Kidney (tissue), 14 donors: Measurements from ENCODE around the gene JAML. TPM values are rescaled to one million over a fixed set of nuclear protein-coding genes. Genes with fewer than 3 reads are reported as not detected.
"Not testable (repeated sequence)": the region's sequence is repeated elsewhere in the genome, so short reads cannot be mapped to it uniquely, and the experiment has no call there.

Experiments used
- DNase-seq, 5 donors: peaks; one replicate each; pipeline ENCODE4 v3.0.0-alpha.2; 2013 to 2020
- FAIRE-seq: peaks from 2 replicates; lab custom pipeline; 2012; peaks lifted over from hg19 to GRCh38; lab: Jason Lieb, UNC
- H3K27ac ChIP-seq, 2 donors: one replicate each; pipeline ENCODE4 v1.7.0; 2013; ENCODE audit warnings: low read depth in 2 of 2, low read length in 2 of 2, inconsistent platforms in 1 of 2
- H3K27me3 ChIP-seq: one replicate; pipeline ENCODE4 v1.7.1; 2013; ENCODE audit warnings: low read length, inconsistent platforms; ENCODE audit not compliant: control insufficient read depth, insufficient read depth
- H3K36me3 ChIP-seq, 3 donors: one replicate each; pipeline versions ENCODE4 v1.7.0 to v1.7.1; 2013; ENCODE audit warnings: low read length in 3 of 3, control low read depth in 1 of 3, inconsistent platforms in 1 of 3; ENCODE audit not compliant: insufficient read depth in 3 of 3, control insufficient read depth in 2 of 3
- H3K4me1 ChIP-seq, 3 donors: one replicate each; pipeline versions ENCODE4 v1.7.0 to v1.7.1; 2013; ENCODE audit warnings: low read length in 3 of 3, inconsistent platforms in 1 of 3, low read depth in 1 of 3; ENCODE audit not compliant: control insufficient read depth in 2 of 3, insufficient read depth in 2 of 3
- H3K4me3 ChIP-seq, 3 donors: one replicate each; pipeline versions ENCODE4 v1.7.0 to v1.8.1; 2013; ENCODE audit warnings: low read length in 3 of 3, control low read depth in 1 of 3, inconsistent platforms in 1 of 3
- H3K9ac ChIP-seq, 3 donors: one replicate each; pipeline versions ENCODE4 v1.7.0 to v1.7.1; 2013; ENCODE audit warnings: low read length in 3 of 3, control low read depth in 1 of 3, inconsistent platforms in 1 of 3
- H3K9me3 ChIP-seq, 3 donors: one replicate each; pipeline versions ENCODE4 v1.7.0 to v1.7.1; 2013; ENCODE audit warnings: low read length in 3 of 3, control low read depth in 1 of 3, inconsistent platforms in 1 of 3; ENCODE audit not compliant: control insufficient read depth in 2 of 3, insufficient read depth in 1 of 3
- CTCF ChIP-seq: IDR thresholded peaks from 3 replicates; pipeline ENCODE4 v1.5.1; 2012; ENCODE audit warnings: mild to moderate bottlenecking, moderate library complexity, borderline replicate concordance; ENCODE audit not compliant: insufficient read depth; ENCODE audit errors: extremely low read depth
- intact Hi-C: fragments of 100-400 bp; cut with DNase I; formaldehyde crosslinking; loops from one replicate; pipeline ENCODE4 v1.11.1; 2022
- polyA plus RNA-seq: library from polyadenylated mRNA; stranded (reverse); fragments of 350-450 nt; fragmentation: Illumina TruSeq; extraction: RNeasy Lipid Tissue Mini Kit (QIAGEN cat#74804); gene quantifications from one replicate; pipeline ENCODE4 v1.2.3, GENCODE V29; 2014; ENCODE audit warnings: low read depth, low replicate concordance; ENCODE audit not compliant: insufficient read depth
- total RNA-seq: library from RNA; stranded (reverse); fragmentation: NEBNext Ultra II Directional; extraction: Animal tissue kit (Norgen Biotek cat#: 25700); gene quantifications from one replicate; pipeline ENCODE4 v1.2.1, GENCODE V29; 2021
- donor health status: control.
- donor health status: control.
- donor health status: control.
- donor health status: control.
- donor health status: control.
- donor health status: DM: yes; HTN: yes; CAD: no.
- donor health status: Normal renal cell carcinoma (clear cell type).

The JAML gene
- total and polyA plus RNA-seq, 2 donors from 2014 or later: 2.5 to 17.1 TPM

DNA sequence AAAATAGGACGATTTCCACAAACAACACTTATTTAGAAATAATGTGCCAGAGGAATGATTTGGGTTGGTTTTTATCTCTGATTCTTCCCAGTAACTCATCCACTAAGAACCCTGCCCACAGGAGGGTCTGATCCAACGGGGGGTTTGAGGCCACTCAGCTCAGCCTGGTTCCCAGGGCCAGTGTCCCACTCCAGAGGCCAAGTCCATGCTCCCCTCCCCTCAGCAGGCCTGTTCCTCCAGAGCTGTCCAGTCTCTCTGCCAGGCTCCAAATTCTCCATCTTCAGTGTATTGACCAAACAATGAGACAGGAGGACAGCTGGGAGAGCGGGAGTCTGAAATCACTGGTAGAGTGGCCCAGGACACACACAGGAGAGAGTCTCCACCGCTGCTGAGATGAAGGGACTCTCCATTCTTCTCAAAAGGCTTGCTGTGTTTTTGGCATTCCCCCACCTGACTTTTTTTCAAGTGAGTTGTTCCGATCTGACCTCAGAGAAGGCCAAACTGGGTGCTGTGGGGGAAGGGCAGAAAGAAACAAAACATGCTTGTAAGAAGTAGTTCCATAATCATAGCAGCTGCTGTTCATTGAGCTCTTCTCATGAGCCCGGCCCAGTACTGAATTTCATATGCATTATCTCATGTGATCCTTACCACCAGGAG is 30.8 kb downstream of the JAML start:
- no peak for FAIRE-seq

DNA sequence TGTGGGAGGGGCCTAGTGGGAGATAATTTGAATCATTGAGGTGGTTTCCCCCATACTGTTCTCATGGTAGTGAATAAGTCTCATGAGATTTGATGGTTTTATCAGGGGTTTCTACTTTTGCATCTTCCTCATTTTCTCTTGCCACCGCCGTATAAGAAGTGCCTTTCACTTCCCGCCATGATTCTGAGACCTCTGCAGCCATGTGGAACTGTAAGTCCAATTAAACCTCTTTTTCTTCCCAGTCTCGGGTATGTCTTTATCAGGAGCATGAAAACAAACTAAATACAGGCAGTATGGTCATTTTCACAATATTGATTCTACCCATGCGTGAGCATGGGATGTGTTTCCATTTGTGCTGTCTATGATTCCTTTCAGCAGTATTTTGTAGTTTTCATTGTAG is 32.0 kb downstream of the JAML start:
- H3K27ac ChIP-seq, H3K9me3 ChIP-seq, H3K9ac ChIP-seq, DNase-seq, FAIRE-seq, intact Hi-C loops, H3K27me3 ChIP-seq, H3K4me3 ChIP-seq, H3K36me3 ChIP-seq, H3K4me1 ChIP-seq: not testable (repeated sequence)

More for the DNA sequence above, 30.8 kb downstream of the JAML start:
- Histone ChIP-seq H3K4me1 (peaks cover 0 to 9% (median 0%) of the 10 kb centered on the region in 3 donors), H3K36me3 (no peaks in the 10 kb centered on the region), H3K4me3 (no peak overlapping the region), H3K9ac (no peak overlapping the region), H3K27me3 (no peaks in the 10 kb centered on the region), H3K27ac (no peak overlapping the region), H3K9me3 (no peaks in the 10 kb centered on the region)
- no peak for DNase-seq
- no peak for TF ChIP-seq CTCF
- intact Hi-C loops: no loop called here

GRCh38 chr11:118190942-118191506 is 33.8 kb downstream of the JAML start:
- H3K9me3 ChIP-seq, H3K27me3 ChIP-seq, H3K9ac ChIP-seq, FAIRE-seq, H3K4me3 ChIP-seq, H3K27ac ChIP-seq, H3K36me3 ChIP-seq, intact Hi-C loops, H3K4me1 ChIP-seq, DNase-seq: not testable (repeated sequence)

DNA sequence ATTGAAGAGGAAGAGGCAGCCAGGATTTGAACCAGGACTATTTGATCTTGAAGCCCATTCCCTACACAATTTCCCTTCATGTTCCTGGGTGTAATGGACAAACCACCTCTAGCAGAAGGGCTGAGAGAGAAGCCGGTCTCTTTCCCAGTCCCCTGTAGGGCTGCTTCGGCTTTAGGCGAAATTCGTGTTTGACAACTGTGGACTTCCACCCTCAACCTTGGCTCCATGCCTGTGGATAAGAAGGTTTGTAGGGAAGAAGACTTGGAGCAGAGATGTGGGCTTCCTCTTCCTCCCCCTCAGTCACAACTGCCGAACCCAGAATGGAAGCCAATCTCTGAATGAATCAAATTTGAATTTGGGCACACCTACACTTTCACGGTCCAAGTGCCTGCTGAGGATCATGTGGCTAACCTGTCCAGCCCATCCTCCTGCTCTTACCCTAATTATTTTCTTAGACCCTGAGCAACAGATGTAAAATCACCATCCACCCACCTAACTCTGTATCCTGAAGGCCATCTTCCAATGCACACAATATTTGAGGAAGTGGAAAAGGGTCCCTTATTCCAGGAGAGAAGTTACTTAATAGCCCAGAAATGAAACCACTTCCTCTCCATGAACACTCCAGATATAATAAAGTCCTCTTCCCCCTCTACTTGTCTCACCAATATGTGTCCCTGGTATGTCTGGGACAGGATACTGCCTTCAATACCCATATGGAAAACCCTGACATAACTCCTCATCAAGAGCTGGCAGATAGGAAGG is 38.3 kb downstream of the JAML start:
- DNase-seq: no peak
- Histone ChIP-seq H3K9me3 (no peaks in the 10 kb centered on the region), H3K9ac (no peak overlapping the region), H3K4me3 (no peak overlapping the region), H3K4me1 (no peaks in the 10 kb centered on the region), H3K27me3 (no peaks in the 10 kb centered on the region), H3K27ac (no peak overlapping the region), H3K36me3 (no peaks in the 10 kb centered on the region)
- intact Hi-C loops: no loop called here
- FAIRE-seq: no peak
- no peak for TF ChIP-seq CTCF
